ENCODE results near the gene THOC5.
"Not testable (repeated sequence)": the region's sequence is repeated elsewhere in the genome, so short reads cannot be mapped to it uniquely, and the experiment has no call there.

The THOC5 gene

DNA sequence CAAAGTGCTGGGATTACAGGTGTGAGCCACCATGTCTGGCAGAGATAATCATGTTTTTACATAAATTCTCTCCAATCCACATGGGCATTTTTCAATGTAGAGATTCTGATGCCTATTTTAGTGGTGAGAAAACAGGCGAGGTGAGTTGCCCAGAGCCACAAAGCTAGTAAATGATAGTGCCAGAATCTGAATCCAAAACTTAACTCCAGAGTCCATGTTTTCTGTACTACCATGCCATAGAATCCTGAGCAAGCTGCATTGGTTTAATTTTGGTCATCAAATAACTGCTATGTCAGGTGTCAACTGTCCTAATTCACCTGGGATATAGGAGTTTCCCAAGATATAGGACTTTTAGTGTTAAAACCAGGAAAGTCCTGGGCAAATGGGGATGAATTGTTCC, 59.9 kb downstream of the THOC5 start:
- no peaks in the 10 kb centered on the region for H3K79me2 ChIP-seq (ENCODE audit: insufficient read depth, low read length)
- H4K20me1 ChIP-seq (ENCODE audit: insufficient read depth, low read length, poor library complexity, severe bottlenecking), result no peaks in the 10 kb centered on the region
- no peaks in the 10 kb centered on the region for H3K9me2 ChIP-seq (replicated peaks; ENCODE audit: low read depth, low read length)
- no peaks in the 10 kb centered on the region for H3K36me3 ChIP-seq (ENCODE audit: insufficient read depth, low read length)
- H3K27me3 ChIP-seq (ENCODE audit: insufficient read depth, low read length, poor library complexity, severe bottlenecking), result no peaks in the 10 kb centered on the region
- no peaks in the 10 kb centered on the region for H3K4me1 ChIP-seq (ENCODE audit: insufficient read depth, low read length, poor library complexity, severe bottlenecking)
- no peak overlapping the region for H3K4me2 ChIP-seq (ENCODE audit: low read depth, low read length, poor library complexity, severe bottlenecking)
- H3K9ac ChIP-seq (ENCODE audit: low read depth, low read length, poor library complexity, severe bottlenecking), result no peak overlapping the region
- H2AFZ ChIP-seq (ENCODE audit: low read length), result no peak overlapping the region
- H3K4me3 ChIP-seq (ENCODE audit: low read length, poor library complexity, severe bottlenecking), result no peak overlapping the region
- no peaks in the 10 kb centered on the region for H3F3A ChIP-seq (ENCODE audit: low read depth)
- H3K9me3 ChIP-seq (ENCODE audit: insufficient read depth, low read depth, low read length), result no peaks in the 10 kb centered on the region
- TF ChIP-seq CTCF (conservative IDR thresholded peaks at IDR 0.05; ENCODE audit: low read length) (no peak), EZH2phosphoT487 (IDR thresholded peaks at IDR 0.05; ENCODE audit: borderline replicate concordance) (no peak)

DNA sequence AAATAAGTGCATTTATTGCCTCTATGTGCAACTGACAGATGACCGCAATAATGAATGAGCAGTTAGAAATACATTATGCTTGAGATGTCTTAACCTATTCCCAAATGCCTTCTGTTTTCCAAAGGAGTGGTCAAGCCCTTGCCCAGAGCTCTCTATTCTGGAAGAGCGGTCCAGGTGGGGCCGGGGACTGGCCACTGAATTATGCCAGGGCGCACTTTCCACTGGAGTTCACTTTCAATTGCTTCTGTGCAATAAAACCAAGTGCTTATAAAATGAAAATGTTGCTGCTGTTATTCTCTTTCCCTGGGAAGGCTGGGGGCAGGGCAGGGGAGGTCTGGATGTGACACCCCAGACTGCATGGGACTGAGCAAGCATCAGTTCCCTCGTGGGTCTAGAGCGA, 62.5 kb downstream of the THOC5 start:
- Histone ChIP-seq H3K9ac (ENCODE audit: low read depth, low read length, poor library complexity, severe bottlenecking) (no peak overlapping the region), H3K9me3 (ENCODE audit: insufficient read depth, low read depth, low read length) (no peaks in the 10 kb centered on the region), H3K4me1 (ENCODE audit: insufficient read depth, low read length, poor library complexity, severe bottlenecking) (no peaks in the 10 kb centered on the region), H3K4me2 (ENCODE audit: low read depth, low read length, poor library complexity, severe bottlenecking) (no peak overlapping the region), H3K79me2 (ENCODE audit: insufficient read depth, low read length) (no peaks in the 10 kb centered on the region), H3K36me3 (ENCODE audit: insufficient read depth, low read length) (no peaks in the 10 kb centered on the region), H3K4me3 (ENCODE audit: low read length, poor library complexity, severe bottlenecking) (no peak overlapping the region), H4K20me1 (ENCODE audit: insufficient read depth, low read length, poor library complexity, severe bottlenecking) (no peaks in the 10 kb centered on the region), H3K9me2 (replicated peaks; ENCODE audit: low read depth, low read length) (no peaks in the 10 kb centered on the region), H3K27me3 (ENCODE audit: insufficient read depth, low read length, poor library complexity, severe bottlenecking) (no peaks in the 10 kb centered on the region), H2AFZ (ENCODE audit: low read length) (no peak overlapping the region), H3F3A (ENCODE audit: low read depth) (no peaks in the 10 kb centered on the region)
- TF ChIP-seq EZH2phosphoT487 (IDR thresholded peaks at IDR 0.05; ENCODE audit: borderline replicate concordance) (no peak), CTCF (conservative IDR thresholded peaks at IDR 0.05; ENCODE audit: low read length) (no peak)

GRCh38 chr22:29489127-29489780, 64.3 kb downstream of the THOC5 start:
- H3K79me2 ChIP-seq (ENCODE audit: insufficient read depth, low read length); H2AFZ ChIP-seq (ENCODE audit: low read length); H3K4me1 ChIP-seq (ENCODE audit: insufficient read depth, low read length, poor library complexity, severe bottlenecking); H3K27me3 ChIP-seq (ENCODE audit: insufficient read depth, low read length, poor library complexity, severe bottlenecking); H3F3A ChIP-seq (ENCODE audit: low read depth); H3K9me2 ChIP-seq (replicated peaks; ENCODE audit: low read depth, low read length); H3K9me3 ChIP-seq (ENCODE audit: insufficient read depth, low read depth, low read length); H3K36me3 ChIP-seq (ENCODE audit: insufficient read depth, low read length); H3K9ac ChIP-seq (ENCODE audit: low read depth, low read length, poor library complexity, severe bottlenecking); H4K20me1 ChIP-seq (ENCODE audit: insufficient read depth, low read length, poor library complexity, severe bottlenecking); H3K4me3 ChIP-seq (ENCODE audit: low read length, poor library complexity, severe bottlenecking); H3K4me2 ChIP-seq (ENCODE audit: low read depth, low read length, poor library complexity, severe bottlenecking): not testable (repeated sequence)

DNA sequence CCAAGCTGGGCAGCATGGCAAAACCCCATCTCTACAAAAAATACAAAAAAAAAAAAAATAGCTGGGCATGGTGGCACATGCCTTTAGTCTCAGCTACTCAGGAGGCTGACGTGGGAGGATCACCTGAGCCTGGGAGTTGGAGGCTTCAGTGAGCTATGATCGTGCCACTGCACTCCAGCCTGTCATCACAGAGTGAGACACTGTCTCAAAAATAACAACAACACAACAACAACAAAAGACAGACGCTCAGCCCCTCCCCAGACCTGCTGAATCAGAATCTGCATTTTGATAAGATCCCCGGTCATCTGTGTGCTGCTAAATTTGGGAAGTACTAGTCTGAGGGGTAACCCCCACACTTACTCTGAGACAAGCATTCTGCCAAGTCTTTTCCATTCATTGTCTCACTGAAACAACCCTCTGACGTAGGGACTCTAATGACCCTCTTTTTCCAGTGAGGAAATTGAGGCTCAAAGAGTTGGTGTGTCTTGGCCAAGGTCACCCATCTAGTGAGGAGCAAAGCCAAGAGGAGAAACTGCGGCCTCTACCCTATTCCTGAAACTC, 66.1 kb downstream of the THOC5 start:
- no peak overlapping the region for H3K9ac ChIP-seq (ENCODE audit: low read depth, low read length, poor library complexity, severe bottlenecking)
- no peaks in the 10 kb centered on the region for H3F3A ChIP-seq (ENCODE audit: low read depth)
- H3K9me3 ChIP-seq (ENCODE audit: insufficient read depth, low read depth, low read length), result no peaks in the 10 kb centered on the region
- no peaks in the 10 kb centered on the region for H4K20me1 ChIP-seq (ENCODE audit: insufficient read depth, low read length, poor library complexity, severe bottlenecking)
- H3K4me1 ChIP-seq (ENCODE audit: insufficient read depth, low read length, poor library complexity, severe bottlenecking), result no peaks in the 10 kb centered on the region
- no peak for TF ChIP-seq CTCF (conservative IDR thresholded peaks at IDR 0.05; ENCODE audit: low read length)
- TF ChIP-seq EZH2phosphoT487 (IDR thresholded peaks at IDR 0.05; ENCODE audit: borderline replicate concordance), result no peak
- no peaks in the 10 kb centered on the region for H3K36me3 ChIP-seq (ENCODE audit: insufficient read depth, low read length)
- no peaks in the 10 kb centered on the region for H3K27me3 ChIP-seq (ENCODE audit: insufficient read depth, low read length, poor library complexity, severe bottlenecking)
- no peaks in the 10 kb centered on the region for H3K79me2 ChIP-seq (ENCODE audit: insufficient read depth, low read length)
- H3K4me3 ChIP-seq (ENCODE audit: low read length, poor library complexity, severe bottlenecking), result no peak overlapping the region
- H3K4me2 ChIP-seq (ENCODE audit: low read depth, low read length, poor library complexity, severe bottlenecking), result no peak overlapping the region
- H2AFZ ChIP-seq (ENCODE audit: low read length), result no peak overlapping the region
- no peaks in the 10 kb centered on the region for H3K9me2 ChIP-seq (replicated peaks; ENCODE audit: low read depth, low read length)
